ACHN (cell line): ENCODE data around the gene RAX.

Experiments
- DNase-seq: peaks from one replicate; pipeline ENCODE4 v3.0.0-alpha.2; 2015
- in situ Hi-C: cut with HindIII; loops from 2 replicates; pipeline ENCODE4 v1.10.0; 2017; ENCODE audit warnings: low sequenced_read_pairs, low pct_ligation_motif_present, low pct_unique_long_range_greater_than_20kb

Gene RAX

GRCh38 chr18:59220164-59220783 is 53.0 kb downstream of the RAX start:
- in situ Hi-C loops, result no loop called here
- no peak for DNase-seq

GRCh38 chr18:59219672-59220163 is 53.5 kb downstream of the RAX start, which contains the start of gene GRP:
GRP (plus strand) TSS chr18:59220158; CDS start chr18:59220266, 108 bp downstream.
- in situ Hi-C loops, result no loop called here
- DNase-seq, result no peak

GRCh38 chr18:59218018-59218417 is 55.2 kb downstream of the RAX start:
- DNase-seq, result no peak
- in situ Hi-C loops, result no loop called here
